Measurements from ENCODE around the gene TPPP.
"Not testable (repeated sequence)": the region's sequence is repeated elsewhere in the genome, so short reads cannot be mapped to it uniquely, and the experiment has no call there.

DNA sequence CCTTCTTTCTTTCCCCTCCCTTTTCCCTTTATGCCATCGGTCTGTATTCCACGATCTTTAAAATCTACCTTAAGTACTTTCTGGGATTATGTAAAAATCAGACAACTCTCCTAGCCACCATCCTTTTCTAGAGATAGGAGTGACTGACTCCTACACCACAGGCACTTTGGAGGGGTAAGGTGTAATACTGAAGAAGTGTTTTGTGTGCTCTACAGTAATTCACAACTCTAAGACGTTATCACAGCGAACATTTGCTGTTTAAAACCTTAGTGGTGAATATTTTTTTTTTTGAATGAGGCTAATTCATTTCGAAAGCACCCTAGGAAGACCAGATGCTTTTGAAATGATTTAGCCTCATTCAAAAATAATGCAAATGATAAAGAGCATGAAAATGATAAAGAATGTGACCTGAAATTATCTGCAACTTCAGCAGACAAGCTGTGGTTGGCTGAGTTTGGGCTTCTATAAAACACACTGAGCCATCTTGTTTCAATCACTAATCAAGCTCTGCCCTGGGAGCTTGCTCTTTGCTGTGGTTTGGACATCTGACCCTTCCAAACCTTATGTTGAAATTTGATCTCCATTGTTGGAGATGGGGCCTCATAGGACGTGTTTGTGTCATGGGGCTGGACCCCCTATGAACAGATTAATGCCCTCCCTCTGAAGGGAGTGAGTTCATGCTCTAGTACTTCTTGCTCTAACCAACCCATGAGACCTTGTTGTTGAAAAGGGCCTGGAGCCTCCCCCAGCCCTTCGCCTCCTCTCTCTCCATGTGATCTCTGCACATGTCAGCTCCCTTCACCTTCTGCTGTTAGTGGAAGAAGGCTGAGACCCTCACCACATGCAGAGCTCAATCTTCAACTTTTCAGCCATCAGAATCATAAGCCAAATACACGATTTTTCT lies 21.3 kb upstream of the TPPP start:
- TF ChIP-seq, protein P1, sequence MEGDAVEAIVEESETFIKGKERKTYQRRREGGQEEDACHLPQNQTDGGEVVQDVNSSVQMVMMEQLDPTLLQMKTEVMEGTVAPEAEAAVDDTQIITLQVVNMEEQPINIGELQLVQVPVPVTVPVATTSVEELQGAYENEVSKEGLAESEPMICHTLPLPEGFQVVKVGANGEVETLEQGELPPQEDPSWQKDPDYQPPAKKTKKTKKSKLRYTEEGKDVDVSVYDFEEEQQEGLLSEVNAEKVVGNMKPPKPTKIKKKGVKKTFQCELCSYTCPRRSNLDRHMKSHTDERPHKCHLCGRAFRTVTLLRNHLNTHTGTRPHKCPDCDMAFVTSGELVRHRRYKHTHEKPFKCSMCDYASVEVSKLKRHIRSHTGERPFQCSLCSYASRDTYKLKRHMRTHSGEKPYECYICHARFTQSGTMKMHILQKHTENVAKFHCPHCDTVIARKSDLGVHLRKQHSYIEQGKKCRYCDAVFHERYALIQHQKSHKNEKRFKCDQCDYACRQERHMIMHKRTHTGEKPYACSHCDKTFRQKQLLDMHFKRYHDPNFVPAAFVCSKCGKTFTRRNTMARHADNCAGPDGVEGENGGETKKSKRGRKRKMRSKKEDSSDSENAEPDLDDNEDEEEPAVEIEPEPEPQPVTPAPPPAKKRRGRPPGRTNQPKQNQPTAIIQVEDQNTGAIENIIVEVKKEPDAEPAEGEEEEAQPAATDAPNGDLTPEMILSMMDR (IDR thresholded peaks at IDR 0.05; ENCODE audit: low read length) = not testable (repeated sequence)
- not testable (repeated sequence) for TF ChIP-seq EZH2 (optimal IDR thresholded peaks at IDR 0.05; ENCODE audit: low read depth, low read length); EZH2phosphoT487 (IDR thresholded peaks at IDR 0.05; ENCODE audit: low read length)
